ENCODE data around the gene IDE.
"Not testable (repeated sequence)": the region's sequence is repeated elsewhere in the genome, so short reads cannot be mapped to it uniquely, and the experiment has no call there.

Gene IDE

DNA sequence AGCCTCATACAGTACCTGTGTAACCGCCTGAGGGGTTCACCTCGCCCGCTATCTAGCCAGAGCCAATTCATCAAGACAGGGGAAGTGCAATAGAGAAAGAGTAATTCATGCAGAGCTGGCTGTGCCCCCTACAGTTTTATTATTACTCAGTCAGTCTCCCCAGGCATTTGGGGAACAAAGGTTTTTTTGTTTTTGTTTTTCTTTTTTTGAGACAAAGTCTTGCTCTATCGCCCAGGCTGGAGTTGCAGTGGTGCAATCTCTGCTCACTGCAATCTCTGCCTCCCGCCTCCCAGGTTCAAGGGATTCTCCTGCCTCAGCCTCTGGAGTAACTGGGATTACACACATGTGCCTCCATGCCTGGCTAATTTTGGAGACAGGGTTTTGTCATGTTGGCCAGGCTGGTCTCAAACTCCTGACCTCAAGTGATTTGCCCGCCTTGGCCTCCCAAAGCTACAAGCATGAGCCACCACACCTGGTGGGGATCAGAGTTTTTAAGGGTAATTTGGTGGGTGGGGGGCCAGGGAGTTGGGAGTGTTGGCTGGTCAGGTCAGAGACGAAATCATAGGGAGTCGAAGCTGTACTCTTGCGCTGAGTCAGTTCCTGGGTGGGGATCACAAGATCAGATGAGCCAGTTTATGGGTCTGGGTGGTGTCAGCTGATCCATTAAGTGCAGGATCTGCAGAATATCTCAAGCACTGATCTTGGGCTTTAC lies 166.4 kb downstream of the IDE start:
- no peaks in the 10 kb centered on the region for H3K27me3 ChIP-seq (ENCODE audit: low read length)
- H3K4me3 ChIP-seq (ENCODE audit: insufficient read depth, low read length, poor library complexity, severe bottlenecking): no peak overlapping the region
- H3K9ac ChIP-seq (ENCODE audit: low read length): no peak overlapping the region
- H3K9me3 ChIP-seq (ENCODE audit: insufficient read depth, low read length): no peaks in the 10 kb centered on the region
- no peaks in the 10 kb centered on the region for H4K20me1 ChIP-seq (ENCODE audit: low read depth, low read length)
- no peak overlapping the region for H3K27ac ChIP-seq (ENCODE audit: low read depth, low read length)
- H2AFZ ChIP-seq (ENCODE audit: low read depth, low read length, severe bottlenecking): no peak overlapping the region
- TF ChIP-seq, protein P1, sequence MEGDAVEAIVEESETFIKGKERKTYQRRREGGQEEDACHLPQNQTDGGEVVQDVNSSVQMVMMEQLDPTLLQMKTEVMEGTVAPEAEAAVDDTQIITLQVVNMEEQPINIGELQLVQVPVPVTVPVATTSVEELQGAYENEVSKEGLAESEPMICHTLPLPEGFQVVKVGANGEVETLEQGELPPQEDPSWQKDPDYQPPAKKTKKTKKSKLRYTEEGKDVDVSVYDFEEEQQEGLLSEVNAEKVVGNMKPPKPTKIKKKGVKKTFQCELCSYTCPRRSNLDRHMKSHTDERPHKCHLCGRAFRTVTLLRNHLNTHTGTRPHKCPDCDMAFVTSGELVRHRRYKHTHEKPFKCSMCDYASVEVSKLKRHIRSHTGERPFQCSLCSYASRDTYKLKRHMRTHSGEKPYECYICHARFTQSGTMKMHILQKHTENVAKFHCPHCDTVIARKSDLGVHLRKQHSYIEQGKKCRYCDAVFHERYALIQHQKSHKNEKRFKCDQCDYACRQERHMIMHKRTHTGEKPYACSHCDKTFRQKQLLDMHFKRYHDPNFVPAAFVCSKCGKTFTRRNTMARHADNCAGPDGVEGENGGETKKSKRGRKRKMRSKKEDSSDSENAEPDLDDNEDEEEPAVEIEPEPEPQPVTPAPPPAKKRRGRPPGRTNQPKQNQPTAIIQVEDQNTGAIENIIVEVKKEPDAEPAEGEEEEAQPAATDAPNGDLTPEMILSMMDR (IDR thresholded peaks at IDR 0.05; ENCODE audit: insufficient read depth, low read length, poor library complexity, severe bottlenecking): no peak
- TF ChIP-seq EZH2phosphoT487 (conservative IDR thresholded peaks at IDR 0.05; ENCODE audit: low read length): no peak
- no peaks in the 10 kb centered on the region for H3F3A ChIP-seq (ENCODE audit: insufficient read depth)
- no peaks in the 10 kb centered on the region for H3K36me3 ChIP-seq (ENCODE audit: low read length)
- H3K79me2 ChIP-seq (ENCODE audit: insufficient read depth, low read length): no peaks in the 10 kb centered on the region
- no peak overlapping the region for H3K4me2 ChIP-seq (ENCODE audit: low read depth, low read length, poor library complexity, severe bottlenecking)
- no peaks in the 10 kb centered on the region for H3K9me2 ChIP-seq (replicated peaks; ENCODE audit: insufficient read depth, low read length)

DNA sequence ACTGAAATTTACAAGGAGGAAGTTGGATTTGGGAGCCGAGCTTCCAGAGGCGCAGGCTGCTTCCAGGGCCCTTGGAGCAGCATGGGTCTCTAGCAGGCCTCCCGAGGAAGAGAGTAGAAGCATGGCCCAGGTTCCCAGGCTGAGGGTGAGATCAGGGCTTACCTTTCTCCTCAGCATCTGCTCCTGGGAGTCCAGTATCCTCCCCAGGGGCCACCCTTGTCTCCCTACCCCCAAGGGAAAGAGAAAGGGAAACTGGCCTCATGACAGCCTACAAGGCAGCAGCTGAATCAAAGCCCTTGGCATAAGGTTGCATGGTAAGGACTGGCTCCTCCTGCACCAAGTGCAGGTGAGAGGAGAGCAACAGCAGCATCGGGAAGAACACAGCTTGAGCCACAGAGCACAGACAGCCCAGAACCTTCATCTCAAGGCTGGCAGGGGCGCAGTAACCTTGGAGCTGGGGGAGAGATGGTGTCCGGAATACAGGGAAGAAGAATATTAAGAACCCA lies 168.4 kb downstream of the IDE start:
- Histone ChIP-seq H3K27ac (ENCODE audit: low read depth, low read length) (no peak overlapping the region), H3K9ac (ENCODE audit: low read length) (no peak overlapping the region), H3K36me3 (ENCODE audit: low read length) (no peaks in the 10 kb centered on the region), H3K27me3 (ENCODE audit: low read length) (no peaks in the 10 kb centered on the region), H3K4me3 (ENCODE audit: insufficient read depth, low read length, poor library complexity, severe bottlenecking) (no peak overlapping the region), H3K9me2 (replicated peaks; ENCODE audit: insufficient read depth, low read length) (no peaks in the 10 kb centered on the region), H3F3A (ENCODE audit: insufficient read depth) (no peaks in the 10 kb centered on the region), H2AFZ (ENCODE audit: low read depth, low read length, severe bottlenecking) (no peak overlapping the region), H3K9me3 (ENCODE audit: insufficient read depth, low read length) (no peaks in the 10 kb centered on the region), H4K20me1 (ENCODE audit: low read depth, low read length) (no peaks in the 10 kb centered on the region), H3K79me2 (ENCODE audit: insufficient read depth, low read length) (no peaks in the 10 kb centered on the region), H3K4me2 (ENCODE audit: low read depth, low read length, poor library complexity, severe bottlenecking) (no peak overlapping the region)
- no peak for TF ChIP-seq EZH2phosphoT487 (conservative IDR thresholded peaks at IDR 0.05; ENCODE audit: low read length)
- TF ChIP-seq, protein P1 (IDR thresholded peaks at IDR 0.05; ENCODE audit: insufficient read depth, low read length, poor library complexity, severe bottlenecking): no peak

DNA sequence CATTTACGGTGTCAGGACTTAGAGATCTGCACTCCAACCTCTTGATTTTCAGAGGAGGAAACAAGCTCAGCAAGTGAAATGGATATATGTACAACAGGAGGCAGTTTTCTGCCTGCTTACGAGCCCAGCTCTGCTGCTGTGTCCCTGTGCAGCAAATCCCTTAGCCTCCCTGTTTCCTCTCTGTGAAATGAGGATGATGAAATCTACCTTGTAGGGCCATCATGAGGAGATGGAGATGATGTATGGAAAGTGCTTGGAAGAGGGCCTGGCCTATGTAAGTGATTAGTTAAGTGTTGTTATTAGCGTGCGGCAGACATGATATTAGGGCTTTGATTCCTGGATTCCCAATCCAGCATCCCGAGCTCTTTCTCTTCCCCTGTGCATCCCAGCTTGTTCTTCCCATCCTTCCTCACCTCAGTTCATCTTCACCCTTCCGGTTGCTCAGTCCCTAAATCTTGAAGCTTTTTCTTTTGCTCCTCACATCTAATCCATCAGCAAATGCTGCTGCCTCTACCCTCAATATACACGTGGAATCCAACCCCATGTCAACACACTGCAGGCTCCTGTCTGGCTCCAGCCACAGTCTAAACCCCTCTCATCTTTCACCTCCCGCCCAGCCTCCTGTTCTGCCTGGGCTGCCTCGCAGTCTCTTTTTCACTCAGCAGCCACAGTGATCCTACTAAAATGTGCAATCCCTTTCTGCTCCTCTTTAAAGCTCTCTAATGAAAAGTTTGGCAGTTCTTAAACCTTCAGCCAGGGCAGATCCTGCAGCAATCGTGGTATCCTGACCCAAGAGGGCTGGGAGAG lies 169.1 kb downstream of the IDE start:
- H3K27me3 ChIP-seq (ENCODE audit: low read length): no peaks in the 10 kb centered on the region

DNA sequence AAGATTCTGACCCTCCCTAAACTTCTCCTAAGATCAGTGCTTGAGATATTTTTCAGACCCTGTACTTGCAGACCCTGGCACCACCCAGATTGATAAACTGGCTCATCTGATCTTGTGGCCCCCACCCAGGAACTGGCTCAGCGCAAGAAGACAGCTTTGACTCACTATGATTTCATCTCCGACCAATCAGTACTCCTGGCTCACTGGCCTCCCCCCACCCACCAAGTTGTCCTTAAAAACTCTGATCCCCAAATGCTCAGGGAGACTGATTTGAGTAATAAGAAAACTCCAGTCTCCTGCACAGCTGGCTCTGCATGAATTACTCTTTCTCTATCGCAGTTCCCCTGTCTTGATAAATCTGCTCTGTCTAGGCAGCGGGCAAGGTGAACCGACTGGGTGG lies 171.7 kb downstream of the IDE start:
- H3F3A ChIP-seq (ENCODE audit: insufficient read depth); H4K20me1 ChIP-seq (ENCODE audit: low read depth, low read length); H3K27me3 ChIP-seq (ENCODE audit: low read length); H2AFZ ChIP-seq (ENCODE audit: low read depth, low read length, severe bottlenecking); H3K9ac ChIP-seq (ENCODE audit: low read length); H3K79me2 ChIP-seq (ENCODE audit: insufficient read depth, low read length); H3K9me3 ChIP-seq (ENCODE audit: insufficient read depth, low read length); H3K9me2 ChIP-seq (replicated peaks; ENCODE audit: insufficient read depth, low read length); H3K36me3 ChIP-seq (ENCODE audit: low read length); H3K4me2 ChIP-seq (ENCODE audit: low read depth, low read length, poor library complexity, severe bottlenecking); H3K4me3 ChIP-seq (ENCODE audit: insufficient read depth, low read length, poor library complexity, severe bottlenecking); H3K27ac ChIP-seq (ENCODE audit: low read depth, low read length): not testable (repeated sequence)

More for the DNA sequence above, 169.1 kb downstream of the IDE start:
- no peak overlapping the region for H3K9ac ChIP-seq (ENCODE audit: low read length)
- no peaks in the 10 kb centered on the region for H3K9me3 ChIP-seq (ENCODE audit: insufficient read depth, low read length)
- H2AFZ ChIP-seq (ENCODE audit: low read depth, low read length, severe bottlenecking): no peak overlapping the region
- no peak overlapping the region for H3K4me2 ChIP-seq (ENCODE audit: low read depth, low read length, poor library complexity, severe bottlenecking)
- H3F3A ChIP-seq (ENCODE audit: insufficient read depth): no peaks in the 10 kb centered on the region
- TF ChIP-seq, protein P1 (IDR thresholded peaks at IDR 0.05; ENCODE audit: insufficient read depth, low read length, poor library complexity, severe bottlenecking): no peak
- no peak for TF ChIP-seq EZH2phosphoT487 (conservative IDR thresholded peaks at IDR 0.05; ENCODE audit: low read length)
- no peaks in the 10 kb centered on the region for H3K9me2 ChIP-seq (replicated peaks; ENCODE audit: insufficient read depth, low read length)
- H3K4me3 ChIP-seq (ENCODE audit: insufficient read depth, low read length, poor library complexity, severe bottlenecking): no peak overlapping the region
- no peaks in the 10 kb centered on the region for H3K79me2 ChIP-seq (ENCODE audit: insufficient read depth, low read length)
- H3K36me3 ChIP-seq (ENCODE audit: low read length): no peaks in the 10 kb centered on the region
- no peak overlapping the region for H3K27ac ChIP-seq (ENCODE audit: low read depth, low read length)
- H4K20me1 ChIP-seq (ENCODE audit: low read depth, low read length): no peaks in the 10 kb centered on the region
